VCaP (cell line): ENCODE results near the gene DNPEP.
"Not testable (repeated sequence)": the region's sequence is repeated elsewhere in the genome, so short reads cannot be mapped to it uniquely, and the experiment has no call there.

Experiments
- H3K27ac ChIP-seq: fragments of 450-650 bp; 2 replicates; pipeline ENCODE4 v1.5.1; 2017
- TF ChIP-seq, protein P1 (sequence below): fragments of 450-650 bp; conservative IDR thresholded peaks from 2 replicates; pipeline ENCODE4 v1.5.1; 2017; ENCODE audit warnings: mild to moderate bottlenecking, moderate library complexity

DNPEP gene

DNA sequence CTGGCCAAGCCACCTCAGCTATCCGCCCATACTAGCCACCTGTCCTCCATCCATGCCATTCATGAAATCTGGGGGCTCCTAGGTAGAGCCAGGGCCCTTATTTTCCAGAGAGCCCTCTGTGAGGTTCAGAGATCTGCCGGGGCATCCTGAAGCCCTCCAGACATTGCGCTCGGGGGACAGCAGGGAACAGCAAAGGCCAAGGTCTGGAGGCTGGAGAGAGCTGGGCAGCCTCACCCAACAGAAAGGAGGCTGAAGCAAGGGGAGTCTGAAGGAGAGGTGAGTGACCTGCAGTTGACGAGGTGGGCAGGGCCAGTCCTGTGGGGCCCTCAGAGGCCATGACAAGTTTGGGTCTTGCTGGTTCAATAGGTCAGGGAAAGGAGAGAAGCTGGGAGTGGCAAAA lies 21.9 kb upstream of the DNPEP start:
- TF ChIP-seq, protein P1, sequence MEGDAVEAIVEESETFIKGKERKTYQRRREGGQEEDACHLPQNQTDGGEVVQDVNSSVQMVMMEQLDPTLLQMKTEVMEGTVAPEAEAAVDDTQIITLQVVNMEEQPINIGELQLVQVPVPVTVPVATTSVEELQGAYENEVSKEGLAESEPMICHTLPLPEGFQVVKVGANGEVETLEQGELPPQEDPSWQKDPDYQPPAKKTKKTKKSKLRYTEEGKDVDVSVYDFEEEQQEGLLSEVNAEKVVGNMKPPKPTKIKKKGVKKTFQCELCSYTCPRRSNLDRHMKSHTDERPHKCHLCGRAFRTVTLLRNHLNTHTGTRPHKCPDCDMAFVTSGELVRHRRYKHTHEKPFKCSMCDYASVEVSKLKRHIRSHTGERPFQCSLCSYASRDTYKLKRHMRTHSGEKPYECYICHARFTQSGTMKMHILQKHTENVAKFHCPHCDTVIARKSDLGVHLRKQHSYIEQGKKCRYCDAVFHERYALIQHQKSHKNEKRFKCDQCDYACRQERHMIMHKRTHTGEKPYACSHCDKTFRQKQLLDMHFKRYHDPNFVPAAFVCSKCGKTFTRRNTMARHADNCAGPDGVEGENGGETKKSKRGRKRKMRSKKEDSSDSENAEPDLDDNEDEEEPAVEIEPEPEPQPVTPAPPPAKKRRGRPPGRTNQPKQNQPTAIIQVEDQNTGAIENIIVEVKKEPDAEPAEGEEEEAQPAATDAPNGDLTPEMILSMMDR = no peak
- H3K27ac ChIP-seq = no peak overlapping the region

DNA sequence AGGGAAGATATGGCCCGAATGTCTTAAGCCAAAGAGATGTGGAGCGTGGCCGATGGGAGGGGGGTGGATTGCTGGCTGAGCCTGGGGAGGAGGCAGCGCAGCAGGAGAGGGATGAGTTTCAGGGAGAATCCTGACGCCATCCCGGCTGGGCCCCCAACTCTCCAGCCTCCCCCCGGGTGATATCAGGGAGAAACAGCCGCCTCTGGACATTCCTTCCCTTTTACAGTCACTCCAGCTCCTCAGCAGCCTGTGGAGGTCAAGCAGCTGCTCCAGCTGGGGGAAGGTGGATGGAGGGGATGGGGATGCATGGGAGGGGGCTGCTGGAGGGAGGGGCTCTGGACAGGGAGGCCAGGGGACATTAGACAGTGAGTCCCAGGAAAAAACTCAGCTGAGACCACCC lies 20.9 kb upstream of the DNPEP start:
- TF ChIP-seq, protein P1 = no peak

DNA sequence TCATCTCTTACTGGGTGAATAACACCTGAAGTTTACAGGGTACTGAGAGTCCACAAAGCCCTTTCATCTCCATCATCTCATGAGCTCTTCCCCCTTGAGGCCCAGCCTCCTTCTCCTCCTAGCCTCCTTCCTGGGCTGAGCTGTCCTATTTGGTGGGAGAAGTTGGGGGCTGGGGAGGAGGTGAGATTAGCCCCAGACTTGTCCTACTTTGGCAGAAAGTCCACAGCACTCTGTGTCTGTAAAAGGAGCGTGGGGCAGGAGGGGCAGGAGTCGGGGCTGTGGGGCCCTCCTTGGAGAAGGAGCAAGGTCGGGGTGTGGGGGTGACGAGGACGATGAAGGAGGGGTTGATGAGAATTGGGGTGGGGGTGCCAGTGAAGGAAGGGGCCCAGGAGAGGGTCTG lies 20.5 kb upstream of the DNPEP start:
- TF ChIP-seq, protein P1 = no peak
- no peak overlapping the region for H3K27ac ChIP-seq

More for the DNA sequence above, 20.9 kb upstream of the DNPEP start:
- no peak overlapping the region for H3K27ac ChIP-seq

DNA sequence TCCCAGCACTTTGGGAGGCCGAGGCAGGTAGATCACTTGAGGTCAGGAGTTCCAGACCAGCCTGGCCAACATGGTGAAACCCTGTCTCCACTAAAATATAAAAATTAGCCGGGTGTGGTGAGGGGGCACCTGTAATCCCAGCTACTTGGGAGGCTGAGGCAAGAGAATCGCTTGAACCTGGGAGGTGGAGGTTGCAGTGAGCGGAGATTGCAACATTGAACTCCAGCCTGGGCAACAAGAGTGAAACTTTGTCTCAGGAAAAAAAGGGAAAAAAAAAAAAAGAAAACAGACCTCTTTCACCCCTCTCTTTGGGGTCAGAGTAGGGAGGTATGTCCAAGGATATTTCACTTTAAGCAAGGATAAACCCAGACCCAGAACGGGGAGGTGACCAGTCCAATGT lies 19.6 kb upstream of the DNPEP start:
- H3K27ac ChIP-seq = not testable (repeated sequence)

DNA sequence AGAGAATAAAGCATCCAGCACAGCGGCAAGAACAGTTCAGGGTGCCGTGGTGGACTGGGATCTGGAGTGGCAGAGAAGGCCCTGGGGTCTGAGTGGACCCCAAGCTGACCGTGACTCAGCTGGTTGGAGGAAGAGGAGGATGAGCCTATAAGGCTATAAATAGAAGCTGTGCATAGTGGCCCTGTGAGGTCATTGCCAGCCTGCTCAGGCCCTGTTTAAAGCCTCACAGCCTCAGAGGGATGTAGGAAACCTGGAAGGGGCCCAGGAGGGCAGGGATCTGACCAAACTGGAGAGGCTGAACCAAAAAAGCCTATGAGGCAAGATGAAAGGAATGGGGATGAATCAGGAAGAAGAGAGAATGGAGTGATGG lies 19.1 kb upstream of the DNPEP start:
- H3K27ac ChIP-seq = no peak overlapping the region
- TF ChIP-seq, protein P1 = no peak

DNA sequence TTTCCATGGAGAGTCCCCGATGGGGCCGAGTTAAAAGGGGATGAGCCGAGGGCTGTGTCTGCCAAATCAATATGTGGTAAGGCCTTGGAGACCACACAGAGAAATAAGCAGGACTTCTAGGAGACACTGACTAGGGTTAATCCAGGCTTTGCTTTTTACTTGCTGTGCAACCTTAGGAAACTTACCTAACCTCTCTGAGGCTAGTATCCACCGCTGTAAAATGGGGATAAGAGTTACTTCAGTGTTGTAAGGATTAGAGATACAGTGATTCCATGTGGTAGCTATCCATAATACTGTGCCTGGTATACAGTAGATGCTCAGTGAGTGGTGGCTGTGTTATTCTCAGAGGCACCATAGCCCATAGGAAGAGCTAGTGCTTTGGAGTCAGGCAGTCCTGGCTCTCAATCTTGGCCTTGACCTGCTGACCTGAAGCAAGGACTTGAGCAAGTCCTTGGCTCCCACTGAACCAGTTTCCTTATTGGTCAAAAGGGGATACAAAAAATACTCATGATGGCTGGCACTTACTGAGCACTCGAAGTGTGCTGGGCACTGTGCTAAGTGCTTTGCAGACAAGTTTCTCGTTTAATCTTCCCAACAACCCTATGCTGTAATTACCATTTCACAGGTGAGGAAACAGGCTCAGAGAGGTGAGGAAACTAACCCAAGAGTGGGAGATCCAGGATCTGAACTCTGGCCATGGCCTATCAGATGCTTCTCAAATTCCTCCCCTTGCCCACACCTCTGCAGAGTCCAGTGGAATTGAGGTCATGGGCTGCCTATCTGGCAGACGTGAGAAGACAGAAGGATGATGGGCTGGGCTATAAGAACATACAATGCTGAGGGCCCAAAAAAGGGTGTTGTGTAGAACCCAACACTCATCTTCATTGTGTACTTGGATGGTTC lies 18.5 kb upstream of the DNPEP start:
- H3K27ac ChIP-seq = no peak overlapping the region
- TF ChIP-seq, protein P1 = no peak

DNA sequence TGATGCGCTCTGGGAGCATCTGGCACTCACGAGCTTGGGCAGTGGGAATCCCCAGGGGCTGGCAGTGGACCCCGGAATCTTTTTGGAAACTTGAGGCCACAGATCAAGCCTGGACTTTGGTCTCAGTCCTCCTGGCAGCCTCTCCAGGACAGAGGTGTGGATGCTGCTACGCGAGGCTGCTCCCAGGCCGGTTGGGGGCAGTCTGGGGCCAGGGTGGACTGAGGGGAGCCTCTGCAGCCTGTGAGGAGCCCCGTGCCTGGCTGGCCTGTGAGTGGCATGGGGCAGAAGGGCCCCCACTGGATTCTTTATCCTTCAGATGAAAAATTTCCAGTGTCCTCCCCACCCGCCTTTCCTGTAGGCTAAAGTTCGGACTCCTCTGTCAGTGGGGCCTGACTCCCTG lies 17.7 kb upstream of the DNPEP start:
- TF ChIP-seq, protein P1 = no peak
- no peak overlapping the region for H3K27ac ChIP-seq

DNA sequence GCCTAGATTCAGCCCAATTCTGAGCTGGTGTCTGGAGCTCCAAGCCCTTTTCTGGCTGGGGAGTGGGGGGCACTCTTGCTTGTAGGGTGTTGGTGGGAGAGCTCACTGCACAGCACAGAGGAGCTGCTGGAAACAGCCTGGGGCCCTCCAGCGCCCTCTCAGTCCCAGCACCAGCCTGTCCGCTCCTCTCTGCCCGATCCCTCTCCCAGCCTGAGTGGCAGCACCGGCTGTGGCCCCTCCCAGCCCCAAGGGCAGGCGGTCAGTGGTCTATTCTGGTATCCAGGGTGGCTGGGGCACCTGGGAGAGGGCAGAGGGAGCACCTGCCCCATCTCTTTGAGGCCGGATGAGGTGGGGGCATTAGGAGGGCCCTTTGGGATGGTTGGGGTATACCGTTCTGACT lies 17.2 kb upstream of the DNPEP start:
- TF ChIP-seq, protein P1 = no peak
- H3K27ac ChIP-seq = no peak overlapping the region
